SW 1271 (cell line): ENCODE data around the gene NCAPD2.
"Not testable (repeated sequence)": the region's sequence is repeated elsewhere in the genome, so short reads cannot be mapped to it uniquely, and the experiment has no call there.

Source experiments
- DNase-seq, 2 experiments: peaks; one replicate each; lab custom pipeline; 2025; lab: John Stamatoyannopoulos, UW

NCAPD2 gene

GRCh38 chr12:6548966-6549683 lies 55.2 kb downstream of the NCAPD2 start:
- DNase-seq = no peak

GRCh38 chr12:6549684-6550151 lies 55.8 kb downstream of the NCAPD2 start:
- DNase-seq = no peak

GRCh38 chr12:6550294-6551062 lies 56.6 kb downstream of the NCAPD2 start:
- DNase-seq = no peak

- DNase-seq = no peak
Measured at GRCh38 chr12:6551063-6551461, 57.2 kb downstream of the NCAPD2 start.

GRCh38 chr12:6551496-6552139 lies 57.7 kb downstream of the NCAPD2 start:
- DNase-seq = no peak

GRCh38 chr12:6552140-6552551 lies 58.2 kb downstream of the NCAPD2 start:
- no peak for DNase-seq

- DNase-seq = no peak
Measured at GRCh38 chr12:6553051-6553868, 59.4 kb downstream of the NCAPD2 start.

- peak in 1 of 2 experiments; percentile 41 for DNase-seq
Measured at GRCh38 chr12:6554168-6555017, 60.5 kb downstream of the NCAPD2 start.

- no peak for DNase-seq
Measured at GRCh38 chr12:6555018-6555691, 61.3 kb downstream of the NCAPD2 start.

GRCh38 chr12:6556496-6556817 lies 62.6 kb downstream of the NCAPD2 start:
- not testable (repeated sequence) for DNase-seq

GRCh38 chr12:6556857-6557256 lies 63.0 kb downstream of the NCAPD2 start:
- DNase-seq = no peak

GRCh38 chr12:6558014-6558760 lies 64.3 kb downstream of the NCAPD2 start:
- DNase-seq = peak; percentile 78 to 83

- DNase-seq = no peak
Measured at GRCh38 chr12:6559500-6559899, 65.6 kb downstream of the NCAPD2 start.

- no peak for DNase-seq
Measured at GRCh38 chr12:6560501-6561205, 66.8 kb downstream of the NCAPD2 start.

GRCh38 chr12:6562881-6563280 lies 69.0 kb downstream of the NCAPD2 start:
- DNase-seq = no peak

- peak in 1 of 2 experiments; percentile 56 for DNase-seq
Measured at GRCh38 chr12:6563448-6564050, 69.6 kb downstream of the NCAPD2 start.

GRCh38 chr12:6567112-6567670 lies 73.3 kb downstream of the NCAPD2 start:
- DNase-seq = no peak

- no peak for DNase-seq
Measured at GRCh38 chr12:6569312-6569711, 75.4 kb downstream of the NCAPD2 start.
